Astrocyte (in vitro differentiated cells and primary cell): ENCODE measurements around the gene SPRY2. TPM values are rescaled to one million over a fixed set of nuclear protein-coding genes. Genes with fewer than 3 reads are reported as not detected.

ENCODE experiments used
- DNase-seq: peaks from one replicate; pipeline ENCODE4 v3.0.0-alpha.2; 2010; ENCODE audit warnings: low read depth
- FAIRE-seq: peaks from 2 replicates; lab custom pipeline; 2011; peaks lifted over from hg19 to GRCh38; lab: Jason Lieb, UNC
- H2AFZ ChIP-seq: 2 replicates; pipeline ENCODE4 v1.6.0; 2012; ENCODE audit warnings: low read depth, low read length, inconsistent platforms
- H3K27ac ChIP-seq: 2 replicates; pipeline ENCODE4 v1.5.1; 2011; ENCODE audit warnings: low read depth, low read length, inconsistent platforms
- H3K27me3 ChIP-seq: 2 replicates; pipeline ENCODE4 v1.6.0; 2011; ENCODE audit warnings: low read length, inconsistent platforms; ENCODE audit not compliant: insufficient read depth
- H3K36me3 ChIP-seq: 2 replicates; pipeline ENCODE4 v1.5.1; 2011; ENCODE audit warnings: low read length, inconsistent platforms; ENCODE audit not compliant: insufficient read depth
- H3K4me1 ChIP-seq: 2 replicates; pipeline ENCODE4 v1.5.1; 2011; ENCODE audit warnings: low read length, inconsistent platforms; ENCODE audit not compliant: insufficient read depth
- H3K4me2 ChIP-seq: 2 replicates; pipeline ENCODE4 v1.6.0; 2012; ENCODE audit warnings: low read length, inconsistent platforms
- H3K4me3 ChIP-seq: 2 replicates; pipeline ENCODE4 v1.5.1; 2011; ENCODE audit warnings: low read depth, mild to moderate bottlenecking, low read length, inconsistent platforms; ENCODE audit not compliant: insufficient read depth
- H3K79me2 ChIP-seq: 2 replicates; pipeline ENCODE4 v1.6.0; 2012; ENCODE audit warnings: mild to moderate bottlenecking, low read length, inconsistent platforms; ENCODE audit not compliant: insufficient read depth
- H3K9ac ChIP-seq: 2 replicates; pipeline ENCODE4 v1.6.0; 2012; ENCODE audit warnings: mild to moderate bottlenecking, low read length, inconsistent platforms
- H3K9me3 ChIP-seq: 2 replicates; pipeline ENCODE4 v1.5.1; 2012; ENCODE audit warnings: low read depth, mild to moderate bottlenecking, low read length, inconsistent platforms; ENCODE audit not compliant: insufficient read depth
- H4K20me1 ChIP-seq: 2 replicates; pipeline ENCODE4 v1.6.0; 2012; ENCODE audit warnings: low read length, inconsistent platforms; ENCODE audit not compliant: insufficient read depth
- H3K27ac Mint-ChIP-seq: one replicate; pipeline ENCODE4 v1.8.0; 2021; ENCODE audit warnings: mild to moderate bottlenecking, mixed read lengths; ENCODE audit not compliant: unreplicated experiment
- H3K27me3 Mint-ChIP-seq: one replicate; pipeline ENCODE4 v1.8.0; 2021; ENCODE audit warnings: low read depth, mixed read lengths; ENCODE audit not compliant: unreplicated experiment
- H3K36me3 Mint-ChIP-seq: one replicate; pipeline ENCODE4 v1.8.0; 2021; ENCODE audit warnings: low read depth, mixed read lengths; ENCODE audit not compliant: unreplicated experiment
- H3K4me1 Mint-ChIP-seq: one replicate; pipeline ENCODE4 v1.8.0; 2021; ENCODE audit warnings: low read depth, mixed read lengths; ENCODE audit not compliant: unreplicated experiment
- H3K4me3 Mint-ChIP-seq: one replicate; pipeline ENCODE4 v1.8.0; 2021; ENCODE audit warnings: mild to moderate bottlenecking, moderate library complexity, mixed read lengths; ENCODE audit not compliant: unreplicated experiment
- H3K9me3 Mint-ChIP-seq: one replicate; pipeline ENCODE4 v1.8.0; 2021; ENCODE audit warnings: mild to moderate bottlenecking, mixed read lengths; ENCODE audit not compliant: unreplicated experiment
- CTCF ChIP-seq: IDR thresholded peaks from 2 replicates; pipeline ENCODE4 v1.5.1; 2011; ENCODE audit warnings: low read depth, mild to moderate bottlenecking, inconsistent platforms, low read length, moderate library complexity; ENCODE audit not compliant: insufficient read depth
- EZH2 ChIP-seq: IDR thresholded peaks from 2 replicates; pipeline ENCODE4 v1.6.1; 2012; ENCODE audit warnings: mild to moderate bottlenecking, low read length, inconsistent platforms; ENCODE audit not compliant: insufficient read depth
- total RNA-seq: library from RNA; stranded (reverse); gene quantifications from 2 replicates; pipeline ENCODE4 v1.2.1, GENCODE V29; 2021

SPRY2 gene
- total RNA-seq, 1 donor from 2014 or later, result 57.7 TPM

GRCh38 chr13:80338781-80339562 lies 2.0 kb downstream of the SPRY2 start:
- Mint-ChIP-seq H3K36me3 (peaks cover 20% of the 10 kb centered on the region), H3K27ac (no peak overlapping the region), H3K4me3 (no peak overlapping the region), H3K9me3 (no peaks in the 10 kb centered on the region), H3K27me3 (no peaks in the 10 kb centered on the region), H3K4me1 (peaks cover 20% of the 10 kb centered on the region)
- H3K4me3 ChIP-seq, result peak overlapping the region; percentile 95
- H3K79me2 ChIP-seq, result peaks cover 67% of the 10 kb centered on the region
- H3K27me3 ChIP-seq, result no peaks in the 10 kb centered on the region
- TF ChIP-seq CTCF (no peak), EZH2 (no peak)
- peaks cover 16% of the 10 kb centered on the region for H3K36me3 ChIP-seq
- peak overlapping the region; percentile 94 for H3K27ac ChIP-seq
- FAIRE-seq, result no peak
- peak overlapping the region; percentile 100 for H3K9ac ChIP-seq
- H3K9me3 ChIP-seq, result no peaks in the 10 kb centered on the region
- no peak overlapping the region for H2AFZ ChIP-seq
- H4K20me1 ChIP-seq, result peaks cover 59% of the 10 kb centered on the region
- DNase-seq, result peak; percentile 88
- peaks cover 18% of the 10 kb centered on the region for H3K4me1 ChIP-seq
- H3K4me2 ChIP-seq, result peak overlapping the region; percentile 98

- H4K20me1 ChIP-seq, result peaks cover 62% of the 10 kb centered on the region
- TF ChIP-seq EZH2 (no peak), CTCF (no peak)
- H3K4me1 ChIP-seq, result peaks cover 17% of the 10 kb centered on the region
- no peaks in the 10 kb centered on the region for H3K9me3 ChIP-seq
- DNase-seq (peak; percentile 27), FAIRE-seq (no peak)
- peak overlapping the region; percentile 95 for H3K4me3 ChIP-seq
- H3K9ac ChIP-seq, result peak overlapping the region; percentile 100
- Mint-ChIP-seq H3K4me3 (no peak overlapping the region), H3K27ac (no peak overlapping the region), H3K27me3 (no peaks in the 10 kb centered on the region), H3K4me1 (peaks cover 20% of the 10 kb centered on the region), H3K9me3 (no peaks in the 10 kb centered on the region), H3K36me3 (peaks cover 22% of the 10 kb centered on the region)
- peak overlapping the region; percentile 98 for H3K4me2 ChIP-seq
- H3K36me3 ChIP-seq, result peaks cover 21% of the 10 kb centered on the region
- peak overlapping the region; percentile 94 for H3K27ac ChIP-seq
- no peak overlapping the region for H2AFZ ChIP-seq
- no peaks in the 10 kb centered on the region for H3K27me3 ChIP-seq
- peaks cover 78% of the 10 kb centered on the region for H3K79me2 ChIP-seq
Observed at GRCh38 chr13:80337288-80338081, 3.4 kb downstream of the SPRY2 start.
